Measurements from ENCODE around the gene S100A5.
"Not testable (repeated sequence)": the region's sequence is repeated elsewhere in the genome, so short reads cannot be mapped to it uniquely, and the experiment has no call there.

DNA sequence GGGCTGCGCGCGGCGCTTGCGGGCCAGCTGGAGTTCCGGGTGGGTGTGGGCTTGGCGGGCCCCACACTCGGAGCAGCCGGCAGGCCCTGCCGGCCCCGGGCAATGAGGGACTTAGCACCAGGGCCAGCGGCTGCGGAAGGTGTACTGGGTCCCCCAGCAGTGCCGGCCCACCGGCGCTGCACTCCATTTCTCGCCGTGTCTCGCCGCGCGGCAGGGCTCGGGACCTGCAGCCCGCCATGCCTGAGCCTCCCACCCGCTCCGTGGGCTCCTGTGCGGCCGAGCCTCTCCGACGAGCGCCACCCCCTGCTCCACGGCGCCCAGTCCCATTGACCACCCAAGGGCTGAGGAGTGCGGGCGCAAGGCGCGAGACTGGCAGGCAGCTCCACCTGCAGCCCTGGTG, 18.9 kb downstream of the S100A5 start:
- TF ChIP-seq, protein P1, sequence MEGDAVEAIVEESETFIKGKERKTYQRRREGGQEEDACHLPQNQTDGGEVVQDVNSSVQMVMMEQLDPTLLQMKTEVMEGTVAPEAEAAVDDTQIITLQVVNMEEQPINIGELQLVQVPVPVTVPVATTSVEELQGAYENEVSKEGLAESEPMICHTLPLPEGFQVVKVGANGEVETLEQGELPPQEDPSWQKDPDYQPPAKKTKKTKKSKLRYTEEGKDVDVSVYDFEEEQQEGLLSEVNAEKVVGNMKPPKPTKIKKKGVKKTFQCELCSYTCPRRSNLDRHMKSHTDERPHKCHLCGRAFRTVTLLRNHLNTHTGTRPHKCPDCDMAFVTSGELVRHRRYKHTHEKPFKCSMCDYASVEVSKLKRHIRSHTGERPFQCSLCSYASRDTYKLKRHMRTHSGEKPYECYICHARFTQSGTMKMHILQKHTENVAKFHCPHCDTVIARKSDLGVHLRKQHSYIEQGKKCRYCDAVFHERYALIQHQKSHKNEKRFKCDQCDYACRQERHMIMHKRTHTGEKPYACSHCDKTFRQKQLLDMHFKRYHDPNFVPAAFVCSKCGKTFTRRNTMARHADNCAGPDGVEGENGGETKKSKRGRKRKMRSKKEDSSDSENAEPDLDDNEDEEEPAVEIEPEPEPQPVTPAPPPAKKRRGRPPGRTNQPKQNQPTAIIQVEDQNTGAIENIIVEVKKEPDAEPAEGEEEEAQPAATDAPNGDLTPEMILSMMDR (IDR thresholded peaks at IDR 0.05), result not testable (repeated sequence)
- TF ChIP-seq POLR2A (IDR thresholded peaks at IDR 0.05), result not testable (repeated sequence)

Data from body of pancreas (tissue), 4 donors.